CD4-positive, alpha-beta T cell (primary cell): Measurements from ENCODE around the gene LMF1. TPM values are rescaled to one million over a fixed set of nuclear protein-coding genes. Genes with fewer than 3 reads are reported as not detected.

ENCODE experiments used
- ATAC-seq: fragments of 200-7000 bp; cut with Tn5 transposase; one replicate; pipeline ENCODE4 v1.10.0; 2022; ENCODE audit warnings: mild to moderate bottlenecking; ENCODE audit not compliant: poor library complexity
- CTCF ChIA-PET: fragments of 350-600 bp; sonication (Branson Sonifier 250); formaldehyde crosslinking; loops from one replicate; lab custom pipeline; 2021; ENCODE audit warnings: antibody characterized with exemption, inconsistent platforms; lab: Charles Lee
- POLR2A ChIA-PET: fragments of 350-600 bp; sonication (Branson Sonifier 250); formaldehyde crosslinking; loops from one replicate; lab custom pipeline; 2021; ENCODE audit warnings: antibody characterized with exemption, inconsistent platforms; lab: Charles Lee
- DNase-seq, 14 experiments: peaks; one replicate each; pipeline ENCODE4 v3.0.0-alpha.2; 2013 to 2020; ENCODE audit warnings: mixed read lengths in 2 of 14
- H3K27ac ChIP-seq, 2 donors: one replicate each; pipeline versions ENCODE4 v1.5.1 to v1.7.0; 2013; ENCODE audit warnings: low read length in 2 of 2, low read depth in 1 of 2, mild to moderate bottlenecking in 1 of 2
- H3K27me3 ChIP-seq, 2 experiments: 1 replicate in 1 of 2; 2 replicates in 1 of 2; pipeline versions ENCODE4 v1.6.1 to v1.7.0; 2013; ENCODE audit warnings: low read length in 2 of 2, control low read depth in 1 of 2, mild to moderate bottlenecking in 1 of 2, moderate library complexity in 1 of 2; ENCODE audit not compliant: insufficient read depth in 2 of 2, control insufficient read depth in 1 of 2
- H3K36me3 ChIP-seq: one replicate; pipeline ENCODE4 v1.6.1; 2013; ENCODE audit warnings: low read length, control low read depth; ENCODE audit not compliant: insufficient read depth
- H3K4me1 ChIP-seq: one replicate; pipeline ENCODE4 v1.6.1; 2013; ENCODE audit warnings: low read length, control low read depth; ENCODE audit not compliant: insufficient read depth
- H3K4me3 ChIP-seq: one replicate; pipeline ENCODE4 v1.5.1; 2013; ENCODE audit warnings: mild to moderate bottlenecking, low read length, moderate library complexity
- H3K9me3 ChIP-seq, 2 experiments: 1 replicate in 1 of 2; 2 replicates in 1 of 2; pipeline versions ENCODE4 v1.6.1 to v1.7.0; 2013; ENCODE audit warnings: low read length in 2 of 2, mild to moderate bottlenecking in 2 of 2, control low read depth in 1 of 2, moderate library complexity in 1 of 2; ENCODE audit not compliant: control insufficient read depth in 1 of 2, insufficient read depth in 1 of 2
- H3K27ac Mint-ChIP-seq: one replicate; pipeline ENCODE4 v1.8.0; 2020; ENCODE audit warnings: mixed read lengths
- H3K27me3 Mint-ChIP-seq: one replicate; pipeline ENCODE4 v1.8.0; 2021; ENCODE audit warnings: mixed read lengths
- H3K36me3 Mint-ChIP-seq: one replicate; pipeline ENCODE4 v1.8.0; 2021; ENCODE audit warnings: low read depth, mixed read lengths
- H3K4me1 Mint-ChIP-seq: one replicate; pipeline ENCODE4 v1.8.0; 2021; ENCODE audit warnings: low read depth, mixed read lengths
- H3K4me3 Mint-ChIP-seq: one replicate; pipeline ENCODE4 v1.8.0; 2020; ENCODE audit warnings: mild to moderate bottlenecking, mixed read lengths
- H3K9me3 Mint-ChIP-seq: one replicate; pipeline ENCODE4 v1.8.0; 2020; ENCODE audit warnings: mixed read lengths
- intact Hi-C, 2 experiments: fragments of 100-400 bp; cut with DNase I in 1 of 2; cut with micrococcal nuclease in 1 of 2; formaldehyde crosslinking; loops; one replicate each; pipeline versions ENCODE4 v1.15.1 to v1.9.0; 2023 to 2025; cut with DNase I, micrococcal nuclease
- total RNA-seq, 174 experiments: library from RNA in 2 of 174; stranded (reverse) in 2 of 174; gene quantifications; one replicate each; pipeline ENCODE4 v1.2.3 and lab custom pipeline; 2021 to 2026
- TF ChIP-seq, protein P1 (sequence below): fragments of 200-600 bp; IDR thresholded peaks from one replicate; pipeline ENCODE4 v1.8.0; 2022; ENCODE audit warnings: antibody characterized with exemption, mild to moderate bottlenecking

Gene LMF1
- total RNA-seq, 2 experiments from 2014 or later, result 26.8 to 27.6 TPM

GRCh38 chr16:881219-882097, 89.3 kb downstream of the LMF1 start:
- DNase-seq (no peak), ATAC-seq (no peak)
- H3K27me3 Mint-ChIP-seq, result no peaks in the 10 kb centered on the region
- Histone ChIP-seq H3K9me3 (peaks cover 10 to 21% of the 10 kb centered on the region in 2 experiments), H3K36me3 (peaks cover 6% of the 10 kb centered on the region), H3K27me3 (no peaks in the 10 kb centered on the region), H3K4me3 (no peak overlapping the region), H3K4me1 (peaks cover 4% of the 10 kb centered on the region), H3K27ac (no peak overlapping the region)
- POLR2A ChIA-PET, result no interaction called here
- no peaks in the 10 kb centered on the region for H3K9me3 Mint-ChIP-seq
- H3K4me3 Mint-ChIP-seq, result no peak overlapping the region
- intact Hi-C loops, result no loop called here
- H3K36me3 Mint-ChIP-seq, result peaks cover 9% of the 10 kb centered on the region
- no peaks in the 10 kb centered on the region for H3K4me1 Mint-ChIP-seq
- no peak overlapping the region for H3K27ac Mint-ChIP-seq
- CTCF ChIA-PET, result no interaction called here
- TF ChIP-seq, protein P1, sequence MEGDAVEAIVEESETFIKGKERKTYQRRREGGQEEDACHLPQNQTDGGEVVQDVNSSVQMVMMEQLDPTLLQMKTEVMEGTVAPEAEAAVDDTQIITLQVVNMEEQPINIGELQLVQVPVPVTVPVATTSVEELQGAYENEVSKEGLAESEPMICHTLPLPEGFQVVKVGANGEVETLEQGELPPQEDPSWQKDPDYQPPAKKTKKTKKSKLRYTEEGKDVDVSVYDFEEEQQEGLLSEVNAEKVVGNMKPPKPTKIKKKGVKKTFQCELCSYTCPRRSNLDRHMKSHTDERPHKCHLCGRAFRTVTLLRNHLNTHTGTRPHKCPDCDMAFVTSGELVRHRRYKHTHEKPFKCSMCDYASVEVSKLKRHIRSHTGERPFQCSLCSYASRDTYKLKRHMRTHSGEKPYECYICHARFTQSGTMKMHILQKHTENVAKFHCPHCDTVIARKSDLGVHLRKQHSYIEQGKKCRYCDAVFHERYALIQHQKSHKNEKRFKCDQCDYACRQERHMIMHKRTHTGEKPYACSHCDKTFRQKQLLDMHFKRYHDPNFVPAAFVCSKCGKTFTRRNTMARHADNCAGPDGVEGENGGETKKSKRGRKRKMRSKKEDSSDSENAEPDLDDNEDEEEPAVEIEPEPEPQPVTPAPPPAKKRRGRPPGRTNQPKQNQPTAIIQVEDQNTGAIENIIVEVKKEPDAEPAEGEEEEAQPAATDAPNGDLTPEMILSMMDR, result no peak

DNA sequence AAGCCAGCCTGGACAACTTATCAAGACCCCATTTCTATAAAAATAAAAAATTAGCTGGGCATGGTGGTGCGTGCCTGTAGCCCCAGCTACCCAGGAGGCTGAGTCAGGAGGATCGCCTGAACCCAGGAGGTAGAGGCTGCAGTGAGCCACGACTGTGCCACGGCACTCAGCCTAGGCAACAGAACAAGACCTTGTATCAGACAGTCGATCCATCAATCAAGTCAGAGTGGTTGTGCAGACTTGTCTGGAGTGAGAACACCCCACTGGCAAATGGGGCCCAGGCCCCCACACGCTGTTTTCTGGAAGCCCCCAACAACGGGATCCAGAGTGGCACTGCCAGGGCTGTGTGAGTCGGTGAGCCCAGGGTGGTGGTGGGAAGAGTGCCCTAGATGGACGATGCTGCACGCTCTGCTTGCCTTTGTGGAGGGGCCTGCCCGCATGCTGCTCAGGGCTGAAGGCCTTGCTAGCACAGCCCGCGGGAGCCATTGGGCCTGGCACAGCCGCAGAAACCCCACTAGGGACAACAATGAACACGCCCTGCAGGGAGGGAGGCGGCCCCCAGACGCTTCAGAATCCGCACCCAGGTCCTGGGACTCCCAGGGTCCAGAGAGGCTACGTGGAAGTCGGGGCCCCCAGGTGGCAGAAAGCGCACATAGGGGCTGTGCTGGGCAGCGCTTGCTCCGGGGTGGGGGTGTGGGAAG, 90.2 kb downstream of the LMF1 start:
- no peak overlapping the region for H3K27ac Mint-ChIP-seq
- no peak overlapping the region for H3K4me3 Mint-ChIP-seq
- H3K9me3 Mint-ChIP-seq, result no peaks in the 10 kb centered on the region
- DNase-seq, result no peak
- POLR2A ChIA-PET, result no interaction called here
- intact Hi-C loops, result no loop called here
- no peak overlapping the region for H3K27ac ChIP-seq
- peaks cover 11% of the 10 kb centered on the region for H3K36me3 Mint-ChIP-seq
- no peak overlapping the region for H3K4me3 ChIP-seq
- CTCF ChIA-PET, result no interaction called here
- no peaks in the 10 kb centered on the region for H3K27me3 Mint-ChIP-seq
- no peak for ATAC-seq
- peaks cover 9% of the 10 kb centered on the region for H3K36me3 ChIP-seq
- peaks cover 4 to 21% of the 10 kb centered on the region in 2 experiments for H3K9me3 ChIP-seq
- TF ChIP-seq, protein P1, result no peak
- no peaks in the 10 kb centered on the region for H3K27me3 ChIP-seq
- peaks cover 4% of the 10 kb centered on the region for H3K4me1 ChIP-seq
- no peaks in the 10 kb centered on the region for H3K4me1 Mint-ChIP-seq

- Histone ChIP-seq H3K27me3 (no peaks in the 10 kb centered on the region), H3K4me3 (no peak overlapping the region), H3K4me1 (peaks cover 4% of the 10 kb centered on the region), H3K27ac (no peak overlapping the region), H3K9me3 (peaks cover 0 to 16% of the 10 kb centered on the region in 2 experiments), H3K36me3 (peaks cover 12% of the 10 kb centered on the region)
- TF ChIP-seq, protein P1, result no peak
- no peaks in the 10 kb centered on the region for H3K27me3 Mint-ChIP-seq
- CTCF ChIA-PET, result no interaction called here
- peaks cover 11% of the 10 kb centered on the region for H3K36me3 Mint-ChIP-seq
- intact Hi-C loops, result no loop called here
- no peak for DNase-seq
- ATAC-seq, result no peak
- H3K9me3 Mint-ChIP-seq, result no peaks in the 10 kb centered on the region
- H3K4me1 Mint-ChIP-seq, result no peaks in the 10 kb centered on the region
- no peak overlapping the region for H3K4me3 Mint-ChIP-seq
- no peak overlapping the region for H3K27ac Mint-ChIP-seq
- POLR2A ChIA-PET, result interaction anchor here (0.6 kb wide), 1 partner anchor 17 kb away, joined by 3 read pairs; no protein-coding TSS in a partner anchor
These were observed 90.8 kb downstream of the LMF1 start for GRCh38 chr16:879986-880385.
